Breast epithelium (tissue), 3 donors: ENCODE data around the gene CLDN20.

Source experiments
- CTCF ChIP-seq, 3 donors: fragments of 450-650 bp; IDR thresholded peaks; one replicate each; pipeline ENCODE4 v1.5.1; 2016 to 2017; ENCODE audit warnings: antibody characterized with exemption in 3 of 3, mild to moderate bottlenecking in 3 of 3, moderate library complexity in 3 of 3
- POLR2AphosphoS5 ChIP-seq, 3 donors: sonication (generic); formaldehyde crosslinking; IDR thresholded peaks; one replicate each; pipeline ENCODE4 v1.6.1; 2017; ENCODE audit warnings: antibody characterized with exemption in 3 of 3

- TF ChIP-seq CTCF (IDR thresholded peaks at IDR 0.05) (no peak), POLR2AphosphoS5 (IDR thresholded peaks at IDR 0.05) (no peak)
Measured at GRCh38 chr6:155227046-155227445, 36.8 kb upstream of the CLDN20 start.
